Measurements from ENCODE around the gene ABCG4.
"Not testable (repeated sequence)": the region's sequence is repeated elsewhere in the genome, so short reads cannot be mapped to it uniquely, and the experiment has no call there.

DNA sequence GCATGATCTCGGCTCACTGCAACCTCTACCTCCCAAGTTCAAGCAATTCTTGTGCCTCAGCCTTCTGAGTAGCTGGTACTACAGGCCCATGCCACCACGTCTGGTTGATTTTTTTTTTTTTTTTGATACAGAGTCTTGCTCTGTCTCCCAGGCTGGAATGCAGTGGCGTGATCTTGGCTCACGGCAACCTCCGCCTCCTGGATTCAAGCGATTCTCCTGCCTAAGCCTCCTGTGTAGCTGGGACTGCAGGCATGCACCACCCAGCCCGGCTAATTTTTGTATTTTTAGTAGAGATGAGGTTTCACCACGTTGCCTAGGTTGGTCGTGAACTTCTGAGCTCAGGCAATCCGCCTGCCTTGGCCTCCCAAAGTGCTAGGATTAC, 18.2 kb downstream of the ABCG4 start:
- TF ChIP-seq POLR2A, POLR2AphosphoS5 (IDR thresholded peaks at IDR 0.05): not testable (repeated sequence)
- TF ChIP-seq, protein P1, sequence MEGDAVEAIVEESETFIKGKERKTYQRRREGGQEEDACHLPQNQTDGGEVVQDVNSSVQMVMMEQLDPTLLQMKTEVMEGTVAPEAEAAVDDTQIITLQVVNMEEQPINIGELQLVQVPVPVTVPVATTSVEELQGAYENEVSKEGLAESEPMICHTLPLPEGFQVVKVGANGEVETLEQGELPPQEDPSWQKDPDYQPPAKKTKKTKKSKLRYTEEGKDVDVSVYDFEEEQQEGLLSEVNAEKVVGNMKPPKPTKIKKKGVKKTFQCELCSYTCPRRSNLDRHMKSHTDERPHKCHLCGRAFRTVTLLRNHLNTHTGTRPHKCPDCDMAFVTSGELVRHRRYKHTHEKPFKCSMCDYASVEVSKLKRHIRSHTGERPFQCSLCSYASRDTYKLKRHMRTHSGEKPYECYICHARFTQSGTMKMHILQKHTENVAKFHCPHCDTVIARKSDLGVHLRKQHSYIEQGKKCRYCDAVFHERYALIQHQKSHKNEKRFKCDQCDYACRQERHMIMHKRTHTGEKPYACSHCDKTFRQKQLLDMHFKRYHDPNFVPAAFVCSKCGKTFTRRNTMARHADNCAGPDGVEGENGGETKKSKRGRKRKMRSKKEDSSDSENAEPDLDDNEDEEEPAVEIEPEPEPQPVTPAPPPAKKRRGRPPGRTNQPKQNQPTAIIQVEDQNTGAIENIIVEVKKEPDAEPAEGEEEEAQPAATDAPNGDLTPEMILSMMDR (IDR thresholded peaks at IDR 0.05), result not testable (repeated sequence)
